ENCODE data around the gene CD200.

DNA sequence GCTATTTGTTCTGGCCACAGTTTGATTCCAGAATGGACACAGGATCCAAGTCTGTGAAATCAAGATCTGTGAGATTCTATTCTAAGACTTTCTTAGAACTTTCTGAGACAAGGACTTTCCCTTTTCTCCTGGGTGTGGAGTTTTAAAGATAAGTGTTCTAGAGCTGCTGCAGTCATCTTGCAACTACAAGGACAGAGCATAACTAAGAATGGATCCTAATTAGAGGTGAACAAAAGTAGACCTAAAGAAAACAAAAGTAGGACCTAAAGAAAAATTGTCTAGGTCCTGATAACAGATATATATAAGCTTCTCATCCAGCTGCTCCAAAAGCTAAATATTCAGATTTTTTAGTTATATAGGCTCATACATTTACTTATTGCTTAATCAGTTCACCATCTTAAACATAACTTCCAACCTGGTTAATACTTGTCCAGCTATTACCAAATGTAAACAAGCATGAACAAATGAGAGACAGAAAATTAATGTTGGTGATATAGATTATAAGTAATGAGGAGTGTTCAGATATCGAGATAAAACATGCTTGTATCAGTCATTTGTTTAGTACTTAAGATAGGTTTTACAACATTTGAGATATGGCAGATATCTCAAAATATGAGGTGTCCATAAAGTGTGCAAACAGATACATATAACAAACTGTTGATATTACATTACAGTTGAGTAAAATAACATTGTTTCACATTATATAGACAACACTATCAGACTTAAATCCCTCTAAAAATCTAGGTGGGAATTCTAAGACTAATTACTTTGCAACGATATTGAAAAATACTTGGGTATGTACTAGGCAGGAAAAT is 75.1 kb downstream of the CD200 start:
- no peak for TF ChIP-seq CTCF (IDR thresholded peaks at IDR 0.05 in 2 of 3, conservative IDR thresholded peaks at IDR 0.05 in 1 of 3; ENCODE audit: control insufficient read depth in 2 of 3, extremely low read depth in 1 of 3, insufficient read depth in 1 of 3, low read depth in 3 of 3, low read length in 3 of 3)
- no peak for TF ChIP-seq GABPA (IDR thresholded peaks at IDR 0.05; ENCODE audit: low read depth)
- no peak for TF ChIP-seq MAX (IDR thresholded peaks at IDR 0.05; ENCODE audit: low read depth, low read length)
- TF ChIP-seq, protein P1, sequence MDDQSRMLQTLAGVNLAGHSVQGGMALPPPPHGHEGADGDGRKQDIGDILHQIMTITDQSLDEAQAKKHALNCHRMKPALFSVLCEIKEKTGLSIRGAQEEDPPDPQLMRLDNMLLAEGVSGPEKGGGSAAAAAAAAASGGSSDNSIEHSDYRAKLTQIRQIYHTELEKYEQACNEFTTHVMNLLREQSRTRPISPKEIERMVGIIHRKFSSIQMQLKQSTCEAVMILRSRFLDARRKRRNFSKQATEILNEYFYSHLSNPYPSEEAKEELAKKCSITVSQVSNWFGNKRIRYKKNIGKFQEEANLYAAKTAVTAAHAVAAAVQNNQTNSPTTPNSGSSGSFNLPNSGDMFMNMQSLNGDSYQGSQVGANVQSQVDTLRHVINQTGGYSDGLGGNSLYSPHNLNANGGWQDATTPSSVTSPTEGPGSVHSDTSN (IDR thresholded peaks at IDR 0.05; ENCODE audit: insufficient replicate concordance, low read depth, low read length): no peak
- TF ChIP-seq, protein P2, sequence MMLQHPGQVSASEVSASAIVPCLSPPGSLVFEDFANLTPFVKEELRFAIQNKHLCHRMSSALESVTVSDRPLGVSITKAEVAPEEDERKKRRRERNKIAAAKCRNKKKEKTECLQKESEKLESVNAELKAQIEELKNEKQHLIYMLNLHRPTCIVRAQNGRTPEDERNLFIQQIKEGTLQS (IDR thresholded peaks at IDR 0.05; ENCODE audit: borderline replicate concordance, extremely low read depth, low read depth, low read length): no peak

All from GM12878 (cell line).